GM23338 (cell line): ENCODE data around the gene EMP2. TPM values are rescaled to one million over a fixed set of nuclear protein-coding genes. Genes with fewer than 3 reads are reported as not detected.

ENCODE experiments used
- ATAC-seq: fragments of 200-7000 bp; cut with Tn5 transposase; 3 replicates; pipeline ENCODE4 v1.9.1; 2020
- DNase-seq: peaks from one replicate; pipeline ENCODE4 v3.0.0-alpha.2; 2015; ENCODE audit warnings: low spot score
- H2AFZ ChIP-seq: fragments of 200-600 bp; sonication (generic); 2 replicates; pipeline ENCODE4 v1.8.0; 2016; ENCODE audit warnings: antibody characterized with exemption, mild to moderate bottlenecking, moderate library complexity
- H3F3A ChIP-seq: fragments of 200-600 bp; sonication (generic); replicated peaks from 2 replicates; pipeline ENCODE4 v1.8.0; 2017; ENCODE audit warnings: antibody characterized with exemption, mixed run types, low read depth
- H3K27ac ChIP-seq: fragments of 200-600 bp; sonication (generic); 2 replicates; pipeline ENCODE4 v1.6.1; 2016; ENCODE audit warnings: low read depth
- H3K27me3 ChIP-seq: fragments of 200-600 bp; sonication (generic); 2 replicates; pipeline ENCODE4 v1.8.0; 2016; ENCODE audit warnings: mild to moderate bottlenecking, mixed run types, moderate library complexity; ENCODE audit not compliant: insufficient read depth
- H3K36me3 ChIP-seq: fragments of 200-600 bp; sonication (generic); 2 replicates; pipeline ENCODE4 v1.8.0; 2016; ENCODE audit warnings: mild to moderate bottlenecking; ENCODE audit not compliant: insufficient read depth
- H3K4me1 ChIP-seq: fragments of 200-600 bp; sonication (generic); 2 replicates; pipeline ENCODE4 v1.8.0; 2016; ENCODE audit warnings: mild to moderate bottlenecking, moderate library complexity; ENCODE audit not compliant: insufficient read depth
- H3K4me2 ChIP-seq: fragments of 200-600 bp; sonication (generic); 2 replicates; pipeline ENCODE4 v1.7.1; 2017; ENCODE audit warnings: mixed run types
- H3K4me3 ChIP-seq: fragments of 200-600 bp; sonication (generic); 2 replicates; pipeline ENCODE4 v1.6.1; 2016; ENCODE audit warnings: mixed run types
- H3K79me2 ChIP-seq: fragments of 200-600 bp; sonication (generic); replicated peaks from 2 replicates; pipeline ENCODE4 v1.8.0; 2017; ENCODE audit warnings: mild to moderate bottlenecking; ENCODE audit not compliant: insufficient read depth
- H3K9me2 ChIP-seq: fragments of 200-600 bp; sonication (generic); 2 replicates; pipeline ENCODE4 v1.8.0; 2017; ENCODE audit not compliant: insufficient read depth
- H4K20me1 ChIP-seq: fragments of 200-600 bp; sonication (generic); replicated peaks from 2 replicates; pipeline ENCODE4 v1.8.0; 2017; ENCODE audit warnings: mild to moderate bottlenecking; ENCODE audit not compliant: insufficient read depth
- H3K27ac Mint-ChIP-seq: 2 replicates; pipeline ENCODE4 v1.8.0; 2020; ENCODE audit warnings: inconsistent platforms, mild to moderate bottlenecking, moderate library complexity, mixed read lengths
- H3K27me3 Mint-ChIP-seq: 3 replicates; pipeline ENCODE4 v1.8.0; 2022; ENCODE audit warnings: low read depth, mild to moderate bottlenecking, moderate library complexity, mixed read lengths, inconsistent platforms; ENCODE audit not compliant: insufficient read depth, poor library complexity
- H3K36me3 Mint-ChIP-seq: 3 replicates; pipeline ENCODE4 v1.8.0; 2021; ENCODE audit warnings: low read depth, mild to moderate bottlenecking, inconsistent platforms, moderate library complexity, mixed read lengths
- H3K4me1 Mint-ChIP-seq: 3 replicates; pipeline ENCODE4 v1.8.0; 2020; ENCODE audit warnings: mild to moderate bottlenecking, inconsistent platforms, mixed read lengths
- H3K4me3 Mint-ChIP-seq: 3 replicates; pipeline ENCODE4 v1.8.0; 2021; ENCODE audit warnings: moderate library complexity, mild to moderate bottlenecking, inconsistent platforms, mixed read lengths
- H3K9me3 Mint-ChIP-seq: 3 replicates; pipeline ENCODE4 v1.8.0; 2020; ENCODE audit warnings: moderate library complexity, mild to moderate bottlenecking, inconsistent platforms, mixed read lengths
- CREB1 ChIP-seq: fragments of 250-450 bp; sonication (Bioruptor Pico); IDR thresholded peaks from 2 replicates; pipeline ENCODE4 v1.5.0; 2020; ENCODE audit warnings: low read depth, mild to moderate bottlenecking, moderate library complexity
- JUNB ChIP-seq: IDR thresholded peaks from one replicate; pipeline ENCODE4 v1.6.1; 2016; ENCODE audit warnings: antibody characterized with exemption; ENCODE audit not compliant: unreplicated experiment
- STAT1 ChIP-seq: IDR thresholded peaks from one replicate; pipeline ENCODE4 v1.6.1; 2016; ENCODE audit warnings: antibody characterized with exemption; ENCODE audit not compliant: unreplicated experiment
- ZNF114 ChIP-seq: fragments of 250-450 bp; sonication (Bioruptor Pico); IDR thresholded peaks from 2 replicates; pipeline ENCODE4 v1.5.0; 2020; ENCODE audit warnings: mild to moderate bottlenecking, moderate library complexity
- ZNF331 ChIP-seq: fragments of 250-450 bp; sonication (Bioruptor Pico); IDR thresholded peaks from 2 replicates; pipeline ENCODE4 v1.5.0; 2020; ENCODE audit warnings: low read depth, mild to moderate bottlenecking, moderate library complexity
- polyA plus RNA-seq: library from polyadenylated mRNA; unstranded; fragments of >200 nt; fragmentation: Nextera tagmentation; extraction: Ambion mirVana; gene quantifications from 2 replicates; pipeline ENCODE4 v1.2.1, GENCODE V29; 2016
- total RNA-seq: library from RNA; depleted of rRNA; stranded (reverse); fragments of >200 nt; shearing (Covaris generic); gene quantifications from 2 replicates; pipeline ENCODE4 v1.2.3, GENCODE V29; 2014
- TF ChIP-seq, protein P1 (sequence below): IDR thresholded peaks from one replicate; pipeline ENCODE4 v1.6.1; 2018; ENCODE audit warnings: antibody characterized with exemption; ENCODE audit not compliant: unreplicated experiment
- TF ChIP-seq, protein P2 (sequence below): IDR thresholded peaks from 2 replicates; pipeline ENCODE4 v1.6.1; 2016; ENCODE audit warnings: antibody characterized with exemption

EMP2 gene
- total and polyA plus RNA-seq, 2 experiments from 2014 or later = 7.3 to 40.1 TPM

DNA sequence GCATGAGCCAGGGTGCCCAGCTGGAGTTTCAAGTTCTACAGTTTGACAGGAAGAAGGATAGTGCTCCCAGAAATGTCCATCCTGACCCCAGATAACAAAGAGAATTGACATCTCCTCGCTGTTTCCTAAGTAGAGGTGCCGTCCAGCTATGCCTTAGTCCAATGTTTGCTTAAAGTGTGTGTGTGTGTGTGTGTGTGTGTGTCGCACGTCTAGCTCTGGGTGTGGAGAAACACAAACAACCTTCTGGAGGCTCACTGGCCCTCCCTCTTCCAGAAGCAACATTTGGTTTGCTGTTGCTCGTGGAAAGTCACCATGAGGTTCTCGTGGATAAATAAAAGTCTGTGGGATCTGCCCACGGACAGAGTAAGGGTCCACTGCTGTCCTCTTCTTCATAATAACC lies 22.1 kb downstream of the EMP2 start (continued):
- TF ChIP-seq ZNF331 (CRISPR knock-in tag) = no peak
- TF ChIP-seq, protein P1, sequence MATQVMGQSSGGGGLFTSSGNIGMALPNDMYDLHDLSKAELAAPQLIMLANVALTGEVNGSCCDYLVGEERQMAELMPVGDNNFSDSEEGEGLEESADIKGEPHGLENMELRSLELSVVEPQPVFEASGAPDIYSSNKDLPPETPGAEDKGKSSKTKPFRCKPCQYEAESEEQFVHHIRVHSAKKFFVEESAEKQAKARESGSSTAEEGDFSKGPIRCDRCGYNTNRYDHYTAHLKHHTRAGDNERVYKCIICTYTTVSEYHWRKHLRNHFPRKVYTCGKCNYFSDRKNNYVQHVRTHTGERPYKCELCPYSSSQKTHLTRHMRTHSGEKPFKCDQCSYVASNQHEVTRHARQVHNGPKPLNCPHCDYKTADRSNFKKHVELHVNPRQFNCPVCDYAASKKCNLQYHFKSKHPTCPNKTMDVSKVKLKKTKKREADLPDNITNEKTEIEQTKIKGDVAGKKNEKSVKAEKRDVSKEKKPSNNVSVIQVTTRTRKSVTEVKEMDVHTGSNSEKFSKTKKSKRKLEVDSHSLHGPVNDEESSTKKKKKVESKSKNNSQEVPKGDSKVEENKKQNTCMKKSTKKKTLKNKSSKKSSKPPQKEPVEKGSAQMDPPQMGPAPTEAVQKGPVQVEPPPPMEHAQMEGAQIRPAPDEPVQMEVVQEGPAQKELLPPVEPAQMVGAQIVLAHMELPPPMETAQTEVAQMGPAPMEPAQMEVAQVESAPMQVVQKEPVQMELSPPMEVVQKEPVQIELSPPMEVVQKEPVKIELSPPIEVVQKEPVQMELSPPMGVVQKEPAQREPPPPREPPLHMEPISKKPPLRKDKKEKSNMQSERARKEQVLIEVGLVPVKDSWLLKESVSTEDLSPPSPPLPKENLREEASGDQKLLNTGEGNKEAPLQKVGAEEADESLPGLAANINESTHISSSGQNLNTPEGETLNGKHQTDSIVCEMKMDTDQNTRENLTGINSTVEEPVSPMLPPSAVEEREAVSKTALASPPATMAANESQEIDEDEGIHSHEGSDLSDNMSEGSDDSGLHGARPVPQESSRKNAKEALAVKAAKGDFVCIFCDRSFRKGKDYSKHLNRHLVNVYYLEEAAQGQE = no peak
- TF ChIP-seq CREB1 (CRISPR knock-in tag) = no peak

DNA sequence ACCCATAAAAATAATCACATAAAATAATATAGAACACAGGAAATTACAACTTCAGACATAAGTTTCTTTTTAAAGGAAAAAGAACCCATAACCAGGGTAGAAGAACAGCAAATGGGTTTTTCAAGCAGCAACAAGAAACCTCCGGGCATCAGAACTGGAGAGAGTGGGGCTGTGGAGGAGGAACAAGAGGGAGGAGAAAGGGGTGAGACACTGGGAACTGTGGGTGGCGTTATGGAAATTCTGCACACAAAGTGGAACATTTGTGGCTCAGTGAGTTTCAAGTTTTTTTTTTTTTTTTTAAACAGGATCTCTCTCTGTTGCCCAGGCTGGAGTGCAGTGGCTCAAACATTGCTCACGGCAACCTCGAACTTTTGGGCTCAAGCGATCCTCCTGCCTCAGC lies 22.6 kb downstream of the EMP2 start:
- Mint-ChIP-seq H3K36me3 (peaks cover 5% of the 10 kb centered on the region), H3K4me1 (no peaks in the 10 kb centered on the region; the same call in 1 of the 3 replicates), H3K4me3 (no peak overlapping the region), H3K9me3 (peaks cover 18% of the 10 kb centered on the region), H3K27ac (no peak overlapping the region), H3K27me3 (peaks cover 1% of the 10 kb centered on the region)
- no peaks in the 10 kb centered on the region for H3F3A ChIP-seq
- H3K36me3 ChIP-seq = no peaks in the 10 kb centered on the region
- H4K20me1 ChIP-seq = no peaks in the 10 kb centered on the region; the same call in 1 of the 2 replicates
- no peak for DNase-seq
- H3K4me3 ChIP-seq = no peak overlapping the region
- H3K27ac ChIP-seq = no peak overlapping the region
- H3K27me3 ChIP-seq = no peaks in the 10 kb centered on the region
- no peaks in the 10 kb centered on the region for H3K4me1 ChIP-seq
- no peak for ATAC-seq
- H2AFZ ChIP-seq = no peak overlapping the region
- no peaks in the 10 kb centered on the region for H3K79me2 ChIP-seq
- H3K9me2 ChIP-seq = no peaks in the 10 kb centered on the region
- H3K4me2 ChIP-seq = no peak overlapping the region
- TF ChIP-seq, protein P2, sequence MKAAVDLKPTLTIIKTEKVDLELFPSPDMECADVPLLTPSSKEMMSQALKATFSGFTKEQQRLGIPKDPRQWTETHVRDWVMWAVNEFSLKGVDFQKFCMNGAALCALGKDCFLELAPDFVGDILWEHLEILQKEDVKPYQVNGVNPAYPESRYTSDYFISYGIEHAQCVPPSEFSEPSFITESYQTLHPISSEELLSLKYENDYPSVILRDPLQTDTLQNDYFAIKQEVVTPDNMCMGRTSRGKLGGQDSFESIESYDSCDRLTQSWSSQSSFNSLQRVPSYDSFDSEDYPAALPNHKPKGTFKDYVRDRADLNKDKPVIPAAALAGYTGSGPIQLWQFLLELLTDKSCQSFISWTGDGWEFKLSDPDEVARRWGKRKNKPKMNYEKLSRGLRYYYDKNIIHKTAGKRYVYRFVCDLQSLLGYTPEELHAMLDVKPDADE = no peak
- TF ChIP-seq, protein P1 = no peak
- TF ChIP-seq STAT1 (no peak), ZNF331 (CRISPR knock-in tag) (no peak), JUNB (no peak), ZNF114 (CRISPR knock-in tag) (no peak)
